Esophagus mucosa (tissue), 1 donor: ENCODE results near the gene RNF146. TPM values are rescaled to one million over a fixed set of nuclear protein-coding genes. Genes with fewer than 3 reads are reported as not detected.

ENCODE experiments used
- total RNA-seq: library from RNA; stranded (reverse); gene quantifications from one replicate; pipeline ENCODE4 v1.2.4, GENCODE V29; 2023
- donor health status: DM: yes; HTN: yes; CAD: no.

RNF146 gene
- total RNA-seq, 1 donor from 2014 or later, result 14.3 TPM

Other genes with a start within 250 kb of the RNF146 start
- gene RSPO3, start 148.2 kb upstream of the RNF146 start, total RNA-seq, result 1.4 TPM
- 32.8 TPM for gene ECHDC1, start 76.7 kb downstream of the RNF146 start, total RNA-seq
- gene KIAA0408, start 192.5 kb downstream of the RNF146 start, total RNA-seq, result 0.28 TPM